ENCODE measurements around the gene OR4K5.

OR4K5 gene

GRCh38 chr14:19918553-19919264 is 1.7 kb upstream of the OR4K5 start:
- no peaks in the 10 kb centered on the region for H4K20me1 ChIP-seq (ENCODE audit: control insufficient read depth, insufficient read depth, low read depth, low read length)
- no peaks in the 10 kb centered on the region for H3K9me3 ChIP-seq (ENCODE audit: control insufficient read depth, insufficient read depth, low read length)
- no peak overlapping the region for H3K4me3 ChIP-seq (ENCODE audit: low read length)
- no peak overlapping the region for H3K4me2 ChIP-seq (ENCODE audit: low read length)
- TF ChIP-seq EZH2phosphoT487 (IDR thresholded peaks at IDR 0.05; ENCODE audit: borderline replicate concordance, low read length) (no peak), CTCF (IDR thresholded peaks at IDR 0.05; ENCODE audit: low read depth, low read length, poor library complexity, severe bottlenecking) (no peak)
- H3K79me2 ChIP-seq (ENCODE audit: control insufficient read depth, low read length), result no peaks in the 10 kb centered on the region
- H3K9me2 ChIP-seq (replicated peaks; ENCODE audit: control insufficient read depth, low read length), result no peaks in the 10 kb centered on the region
- H3F3A ChIP-seq (ENCODE audit: control insufficient read depth, insufficient read depth), result no peaks in the 10 kb centered on the region
- no peak overlapping the region for H3K27ac ChIP-seq (ENCODE audit: low read depth, low read length)
- no peaks in the 10 kb centered on the region for H3K27me3 ChIP-seq (ENCODE audit: control insufficient read depth, low read length)
- no peaks in the 10 kb centered on the region for H3K4me1 ChIP-seq (ENCODE audit: control insufficient read depth, low read length)
- H3K36me3 ChIP-seq (ENCODE audit: control insufficient read depth, low read length), result no peaks in the 10 kb centered on the region

GRCh38 chr14:19930617-19931016 is 10.2 kb downstream of the OR4K5 start, which contains the start of gene OR4K1:
Gene OR4K1, plus strand, starts transcription at chr14:19930917. Its CDS starts 4,750 bp downstream, at chr14:19935667.
- H3F3A ChIP-seq (ENCODE audit: control insufficient read depth, insufficient read depth), result no peaks in the 10 kb centered on the region
- H3K27ac ChIP-seq (ENCODE audit: low read depth, low read length), result no peak within 1 kb of the TSS
- no peak within 1 kb of the TSS for H3K4me2 ChIP-seq (ENCODE audit: low read length)
- no peaks in the 10 kb centered on the region for H3K79me2 ChIP-seq (ENCODE audit: control insufficient read depth, low read length)
- no peak for TF ChIP-seq CTCF (IDR thresholded peaks at IDR 0.05; ENCODE audit: low read depth, low read length, poor library complexity, severe bottlenecking)
- no peak for TF ChIP-seq EZH2phosphoT487 (IDR thresholded peaks at IDR 0.05; ENCODE audit: borderline replicate concordance, low read length)
- no peaks in the 10 kb centered on the region for H3K9me2 ChIP-seq (replicated peaks; ENCODE audit: control insufficient read depth, low read length)
- no peaks in the 10 kb centered on the region for H4K20me1 ChIP-seq (ENCODE audit: control insufficient read depth, insufficient read depth, low read depth, low read length)
- no peaks in the 10 kb centered on the region for H3K4me1 ChIP-seq (ENCODE audit: control insufficient read depth, low read length)
- no peaks in the 10 kb centered on the region for H3K9me3 ChIP-seq (ENCODE audit: control insufficient read depth, insufficient read depth, low read length)
- H3K27me3 ChIP-seq (ENCODE audit: control insufficient read depth, low read length), result no peaks in the 10 kb centered on the region
- H3K4me3 ChIP-seq (ENCODE audit: low read length), result no peak within 1 kb of the TSS
- H3K36me3 ChIP-seq (ENCODE audit: control insufficient read depth, low read length), result no peaks in the 10 kb centered on the region

- H3K4me2 ChIP-seq (ENCODE audit: low read length), result no peak overlapping the region
- no peaks in the 10 kb centered on the region for H3K79me2 ChIP-seq (ENCODE audit: control insufficient read depth, low read length)
- no peaks in the 10 kb centered on the region for H4K20me1 ChIP-seq (ENCODE audit: control insufficient read depth, insufficient read depth, low read depth, low read length)
- H3K36me3 ChIP-seq (ENCODE audit: control insufficient read depth, low read length), result no peaks in the 10 kb centered on the region
- H3K9me2 ChIP-seq (replicated peaks; ENCODE audit: control insufficient read depth, low read length), result no peaks in the 10 kb centered on the region
- H3K27me3 ChIP-seq (ENCODE audit: control insufficient read depth, low read length), result no peaks in the 10 kb centered on the region
- no peaks in the 10 kb centered on the region for H3K4me1 ChIP-seq (ENCODE audit: control insufficient read depth, low read length)
- H3K27ac ChIP-seq (ENCODE audit: low read depth, low read length), result no peak overlapping the region
- H3F3A ChIP-seq (ENCODE audit: control insufficient read depth, insufficient read depth), result no peaks in the 10 kb centered on the region
- H3K9me3 ChIP-seq (ENCODE audit: control insufficient read depth, insufficient read depth, low read length), result no peaks in the 10 kb centered on the region
- H3K4me3 ChIP-seq (ENCODE audit: low read length), result no peak overlapping the region
- TF ChIP-seq CTCF (IDR thresholded peaks at IDR 0.05; ENCODE audit: low read depth, low read length, poor library complexity, severe bottlenecking) (no peak), EZH2phosphoT487 (IDR thresholded peaks at IDR 0.05; ENCODE audit: borderline replicate concordance, low read length) (no peak)
These were observed 21.3 kb downstream of the OR4K5 start for GRCh38 chr14:19941668-19942067.

Data from DOHH2 (cell line).